GM21360 (cell line): ENCODE measurements around the gene CACNG8.

ENCODE experiments used
- ATAC-seq: cut with Tn5 transposase; IDR thresholded peaks from one replicate; pipeline ENCODE4 v1.9.1; 2021; ENCODE audit warnings: mild to moderate bottlenecking, moderate library complexity; ENCODE audit not compliant: unreplicated experiment

The CACNG8 gene

DNA sequence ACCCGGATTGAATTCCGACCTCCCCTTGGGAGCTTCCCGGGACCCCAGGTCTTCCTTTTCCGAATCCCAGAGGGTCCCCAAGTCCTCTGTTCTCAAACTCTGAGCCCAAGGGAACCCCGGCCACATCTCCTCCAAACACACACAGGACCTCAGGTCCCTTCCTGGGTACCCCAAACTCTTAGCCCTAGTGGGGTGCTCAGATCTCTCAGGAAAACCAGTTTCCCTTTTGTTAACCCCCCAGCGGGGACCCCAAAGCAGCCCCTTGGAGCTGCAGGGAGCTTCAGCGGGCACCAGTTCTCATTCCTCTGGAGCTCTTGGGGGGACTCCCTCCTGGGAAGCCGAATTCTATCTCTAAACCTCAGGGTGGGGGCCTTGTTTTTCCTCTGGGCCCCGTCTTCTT is 29.5 kb downstream of the CACNG8 start:
- no peak for ATAC-seq

- ATAC-seq, result no peak
These were observed 30.1 kb downstream of the CACNG8 start for GRCh38 chr19:53992815-53993214.

GRCh38 chr19:53993448-53993847 is 30.7 kb downstream of the CACNG8 start:
- ATAC-seq, result no peak

- ATAC-seq, result no peak
These were observed 32.1 kb downstream of the CACNG8 start for GRCh38 chr19:53994811-53995210.

DNA sequence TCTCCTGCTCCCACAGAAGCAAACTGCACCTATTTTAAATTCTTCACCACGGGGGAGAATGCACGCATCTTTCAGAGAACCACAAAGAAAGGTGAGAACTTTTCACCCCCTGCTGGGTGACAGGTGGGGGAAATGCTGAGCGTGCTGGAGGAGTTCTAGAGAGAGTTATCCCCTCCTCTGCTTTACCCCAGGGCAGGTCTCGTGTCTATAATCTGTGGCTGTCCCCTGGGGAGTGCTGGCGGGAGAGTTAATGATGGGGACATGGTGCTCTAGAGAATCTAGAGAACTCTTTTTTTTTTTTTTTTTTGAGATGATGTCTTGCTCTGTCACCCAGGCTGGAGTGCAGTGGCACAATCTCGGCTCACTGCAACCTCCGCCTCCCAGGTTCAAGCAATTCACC is 35.5 kb downstream of the CACNG8 start:
- no peak for ATAC-seq

DNA sequence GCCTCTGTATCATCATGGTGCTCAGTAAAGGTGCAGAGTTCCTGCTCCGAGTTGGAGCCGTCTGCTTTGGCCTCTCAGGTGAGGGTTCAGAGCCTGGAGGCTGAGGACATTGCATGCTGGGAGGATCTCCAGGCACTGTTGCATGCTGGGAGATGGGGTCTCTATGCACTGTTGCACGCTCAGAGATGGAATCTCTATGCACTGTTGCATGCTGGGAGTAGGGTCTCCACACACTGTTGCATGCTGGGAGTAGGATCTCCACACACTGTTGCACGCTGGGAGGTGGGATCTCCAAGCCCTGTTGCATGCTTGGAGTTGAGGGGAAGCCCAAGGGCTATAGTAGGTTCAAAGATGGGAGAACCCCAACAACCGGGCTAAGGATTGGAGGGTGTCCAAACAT is 37.0 kb downstream of the CACNG8 start:
- no peak for ATAC-seq

DNA sequence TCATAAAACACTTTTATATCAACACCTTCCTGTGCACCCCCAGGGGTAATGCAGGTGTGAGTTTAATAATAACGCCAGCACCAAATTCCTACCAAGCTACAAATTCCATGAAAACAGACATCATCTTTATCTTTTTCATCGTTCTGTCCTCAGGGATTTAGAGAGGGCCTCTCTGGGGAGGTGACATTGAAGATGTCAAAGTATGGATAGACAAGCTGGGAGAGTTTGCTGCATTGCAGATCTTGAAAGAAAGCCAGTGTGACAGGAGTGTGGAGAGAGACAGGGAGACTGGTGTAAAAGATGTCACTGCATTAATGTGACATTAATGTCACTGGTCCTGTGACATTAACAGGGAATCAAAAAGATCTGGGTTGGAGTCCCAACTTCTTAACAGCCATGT is 38.8 kb downstream of the CACNG8 start:
- ATAC-seq, result no peak

DNA sequence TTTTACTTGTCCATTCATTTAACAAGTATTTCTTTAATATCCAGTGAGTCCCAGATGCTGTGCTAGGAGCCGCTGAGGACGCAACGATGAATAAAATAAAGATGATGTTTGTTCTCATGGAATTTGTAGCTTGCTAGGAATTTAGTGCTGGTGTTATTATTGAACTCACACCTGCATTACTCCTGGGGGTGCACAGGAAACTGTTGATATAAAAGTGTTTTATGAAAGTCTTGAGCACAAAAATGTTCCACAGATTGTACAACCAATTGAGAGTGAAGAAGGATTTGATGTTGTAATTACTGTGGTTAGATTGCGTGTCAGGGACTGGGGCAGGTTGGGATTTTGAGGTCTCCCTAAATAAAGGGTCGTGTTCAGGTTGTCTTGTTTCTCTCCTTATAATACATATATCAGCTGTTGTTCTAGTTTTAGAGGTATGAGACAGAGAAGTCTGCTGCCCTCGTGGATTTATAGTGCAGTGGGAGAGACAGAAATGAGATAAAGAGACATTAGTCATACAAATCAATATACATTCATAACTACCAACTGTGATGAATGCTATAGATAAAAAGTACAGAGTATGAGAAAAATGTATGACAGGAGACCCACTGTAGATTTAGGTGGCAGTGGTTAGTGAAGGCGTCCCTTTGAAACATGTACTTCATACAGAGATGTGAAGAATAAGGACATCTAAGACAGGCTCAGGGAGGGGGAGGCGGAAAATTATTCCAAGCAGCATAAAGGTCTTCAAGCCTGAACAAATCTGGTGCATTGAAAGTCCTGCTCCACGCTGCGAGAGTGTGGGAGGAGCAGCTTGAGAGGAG is 40.0 kb downstream of the CACNG8 start:
- no peak for ATAC-seq

- no peak for ATAC-seq
These were observed 46.7 kb downstream of the CACNG8 start for GRCh38 chr19:54009440-54009839.

GRCh38 chr19:54010474-54010873 is 47.7 kb downstream of the CACNG8 start:
- no peak for ATAC-seq

GRCh38 chr19:54011507-54012211 is 48.9 kb downstream of the CACNG8 start:
- ATAC-seq, result no peak

DNA sequence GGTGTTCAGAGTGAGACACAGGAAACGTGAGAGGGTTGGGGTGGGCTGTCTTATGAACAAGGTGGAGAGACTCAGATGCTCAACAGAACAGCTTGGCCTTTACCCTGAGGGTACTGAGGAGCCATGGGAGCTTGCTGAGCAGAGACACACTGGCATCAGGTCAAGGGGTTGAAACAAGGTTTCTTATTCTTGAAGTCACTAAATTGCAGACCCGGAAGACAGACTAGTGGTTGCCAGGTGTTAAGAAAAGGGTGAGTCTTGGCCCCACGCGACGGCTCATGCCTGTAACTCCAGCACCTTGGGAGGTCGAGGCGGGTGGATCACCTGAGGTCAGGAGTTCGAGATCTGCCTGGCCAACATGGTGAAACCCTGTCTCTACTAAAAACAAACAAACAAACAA is 51.1 kb downstream of the CACNG8 start:
- no peak for ATAC-seq

DNA sequence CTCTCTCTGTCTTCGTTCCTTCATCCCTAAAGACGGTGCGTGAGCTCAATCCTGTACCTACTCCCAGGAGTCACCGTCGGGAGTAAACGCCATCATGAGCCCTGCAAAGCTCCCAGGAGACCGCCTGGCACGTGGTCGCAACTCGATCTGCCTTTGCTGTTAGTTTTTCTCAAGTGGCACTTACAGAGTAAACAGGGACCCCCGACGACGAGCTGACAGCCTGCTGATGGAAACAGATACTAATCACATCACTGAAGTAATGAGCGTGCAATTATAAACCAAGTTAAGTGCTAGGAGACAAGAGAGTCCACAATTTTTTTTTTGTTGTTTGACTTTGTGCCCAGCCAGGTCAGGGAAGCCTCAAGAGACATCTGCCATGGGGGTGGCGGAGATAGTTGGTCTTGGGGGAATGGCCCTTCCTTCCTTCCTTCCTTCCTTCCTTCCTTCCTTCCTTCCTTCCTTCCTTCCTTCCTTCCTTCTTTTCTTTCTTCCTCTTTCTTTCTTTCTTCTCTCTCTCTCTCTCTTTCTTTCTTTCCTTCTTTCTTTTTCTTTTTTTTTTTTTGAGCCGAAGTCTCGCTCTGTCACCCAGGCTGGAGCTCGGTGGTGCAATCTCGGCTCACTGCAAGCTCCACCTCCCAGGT is 52.3 kb downstream of the CACNG8 start:
- ATAC-seq, result no peak

DNA sequence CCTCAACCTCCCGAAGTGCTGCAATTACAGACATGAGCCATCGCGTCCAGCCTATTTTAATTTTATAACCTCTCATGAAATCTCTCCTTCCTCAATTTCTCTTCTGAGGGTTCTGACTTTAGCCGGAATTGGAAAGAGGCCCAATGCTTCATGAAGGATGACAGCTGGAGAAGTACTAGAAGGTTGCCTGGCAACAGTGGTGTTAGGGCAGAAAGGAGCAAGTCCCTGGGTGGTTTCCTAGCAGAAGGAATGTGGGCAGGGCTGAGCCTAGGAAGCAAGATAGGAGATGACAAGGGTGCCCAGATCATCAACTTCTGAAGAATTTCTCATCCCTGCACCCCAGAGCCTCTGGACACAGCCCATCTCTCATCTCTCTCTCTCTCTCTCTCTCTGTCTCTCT is 54.5 kb downstream of the CACNG8 start:
- no peak for ATAC-seq

DNA sequence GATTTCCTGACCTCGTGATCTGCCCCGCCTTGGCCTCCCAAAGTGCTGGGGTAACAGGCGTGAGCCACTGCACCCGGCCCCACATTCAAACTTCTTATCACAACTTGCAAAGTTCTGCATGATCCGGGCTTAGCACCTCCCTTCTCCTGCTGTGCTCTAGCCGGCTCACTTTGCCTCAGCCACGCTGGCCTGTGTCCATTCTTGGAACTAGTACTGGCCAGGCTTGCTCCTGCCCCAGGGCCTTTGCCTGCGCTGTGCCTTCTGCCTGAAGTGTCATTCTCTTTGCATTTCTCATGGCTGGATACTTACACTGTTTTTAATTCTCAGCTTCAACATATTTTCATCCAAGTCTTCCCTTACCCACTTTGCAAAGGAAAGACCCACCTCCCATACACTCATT is 58.6 kb downstream of the CACNG8 start:
- no peak for ATAC-seq

DNA sequence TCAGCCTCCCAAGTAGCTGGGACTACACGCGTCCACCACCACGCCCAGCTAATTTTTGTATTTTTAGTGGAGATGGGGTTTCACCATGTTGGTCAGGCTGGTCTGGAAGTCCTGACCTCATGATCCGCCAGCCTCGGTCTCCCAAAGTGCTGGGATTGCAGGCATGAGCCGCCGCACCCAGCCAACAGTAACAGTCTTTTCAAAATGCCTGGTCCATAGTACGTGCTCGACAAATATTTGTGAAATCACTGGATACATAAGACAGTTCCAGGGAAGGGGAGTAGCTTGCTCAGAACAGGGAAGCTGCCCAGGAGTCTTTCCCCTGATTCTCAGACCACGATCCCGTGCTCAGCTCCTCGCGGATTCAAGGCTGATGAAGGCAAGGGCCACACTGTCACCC is 59.2 kb downstream of the CACNG8 start:
- ATAC-seq, result no peak

DNA sequence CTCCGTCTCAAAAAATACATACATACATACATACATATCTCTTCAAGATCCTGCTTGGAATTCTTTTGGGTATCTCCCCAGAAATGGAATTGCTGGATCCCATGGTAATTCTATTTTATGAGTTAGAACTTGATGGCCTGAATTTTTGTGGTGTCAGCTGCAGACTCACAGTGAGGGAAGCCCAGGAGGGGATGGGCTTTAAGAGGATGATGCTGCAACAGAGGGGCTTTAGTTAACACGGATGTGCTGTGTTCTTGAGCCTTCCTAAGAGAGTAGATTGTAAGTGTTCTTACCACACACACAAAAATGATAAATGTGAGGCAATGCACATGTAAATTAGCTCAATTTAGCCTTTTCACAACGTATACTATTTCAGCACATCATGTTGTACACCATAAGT is 60.5 kb downstream of the CACNG8 start:
- no peak for ATAC-seq

DNA sequence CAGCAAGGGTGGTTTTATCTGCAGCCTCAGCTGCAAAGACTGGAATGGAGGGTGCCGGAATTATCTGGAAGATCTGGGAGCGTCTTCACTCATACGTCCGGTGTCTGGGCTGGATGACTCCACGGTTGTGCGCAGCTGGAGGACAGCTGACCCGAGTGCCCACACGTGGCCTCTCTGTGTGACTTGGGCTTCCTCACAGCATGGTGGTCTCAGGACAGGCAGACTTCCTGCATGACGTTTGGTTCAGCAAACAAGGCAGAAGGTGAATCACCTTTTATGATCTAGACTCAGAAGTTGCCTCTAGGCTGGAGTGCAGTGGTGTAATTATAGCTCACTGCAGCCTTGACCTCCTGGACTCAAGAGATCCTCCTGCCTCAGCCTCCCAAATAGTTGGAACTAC is 61.9 kb downstream of the CACNG8 start:
- no peak for ATAC-seq

DNA sequence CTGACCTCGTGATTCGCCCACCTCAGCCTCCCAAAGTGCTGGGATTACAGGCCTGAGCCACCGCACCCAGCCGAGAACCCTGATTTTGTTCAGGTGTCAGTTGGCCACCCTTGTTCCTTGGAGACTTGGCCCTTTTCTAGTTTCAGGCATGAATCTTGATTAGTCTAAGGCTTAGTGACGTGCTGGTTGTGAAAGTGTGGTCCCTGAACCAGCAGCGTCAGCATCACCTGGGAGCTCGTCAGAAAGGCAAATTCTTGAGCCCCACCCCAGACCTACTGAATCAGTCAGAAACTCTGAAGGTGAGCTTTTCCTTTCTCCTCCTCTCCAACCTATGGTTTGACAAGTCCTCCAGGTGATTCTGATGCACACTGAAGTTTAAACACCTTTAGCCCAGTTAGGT is 63.9 kb downstream of the CACNG8 start:
- no peak for ATAC-seq

DNA sequence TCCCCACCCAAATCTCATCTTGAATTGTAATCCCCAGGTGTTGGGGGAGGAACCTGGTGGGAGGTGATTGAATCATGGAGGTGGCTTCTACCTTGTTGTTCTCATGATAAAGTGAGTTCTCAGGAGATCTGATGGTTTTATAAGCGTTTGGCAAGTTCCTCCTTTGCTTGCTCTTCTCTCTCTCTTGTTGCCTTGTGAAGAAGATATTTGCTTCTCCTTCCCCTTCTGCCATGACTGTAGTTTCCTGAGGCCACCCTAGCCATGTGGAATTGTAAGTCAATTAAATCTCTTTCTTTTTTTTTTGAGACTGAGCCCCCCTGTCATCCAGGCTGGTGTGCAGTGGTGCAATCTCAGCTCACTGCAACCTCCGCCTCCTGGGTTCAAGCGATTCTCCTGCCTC is 66.6 kb downstream of the CACNG8 start:
- ATAC-seq, result no peak

DNA sequence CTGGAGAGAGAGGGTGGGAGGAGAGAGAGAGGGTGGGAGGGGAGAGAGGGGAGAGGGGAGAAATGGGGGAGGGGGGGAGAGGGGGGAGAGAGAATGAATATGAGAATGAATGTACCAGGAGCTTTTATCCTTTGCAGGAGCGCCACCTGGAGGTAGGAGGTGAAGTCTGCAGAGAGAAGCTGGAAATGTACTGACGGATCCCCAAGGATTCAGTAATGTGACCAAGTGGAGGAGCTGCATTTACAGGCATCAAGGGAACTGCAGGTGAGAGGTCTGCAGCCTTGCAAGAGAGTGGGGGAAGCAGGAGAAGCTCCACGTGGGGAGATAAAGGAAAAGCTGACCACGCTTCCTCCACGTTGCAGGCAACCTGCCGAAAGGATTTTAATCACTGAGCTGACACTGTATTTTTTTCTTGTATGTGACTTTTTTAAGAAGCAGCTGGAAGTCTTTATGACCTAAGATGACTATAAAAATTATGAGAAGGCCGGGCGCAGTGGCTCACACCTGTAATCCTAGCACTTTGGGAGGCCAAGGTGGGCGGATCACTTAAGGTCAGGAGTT is 67.3 kb downstream of the CACNG8 start:
- ATAC-seq, result no peak
